Measurements from ENCODE around the gene SV2A.

GRCh38 chr1:149899460-149900284 lies 18.0 kb downstream of the SV2A start, which contains the start of gene BOLA1:
- TF ChIP-seq, protein P1, sequence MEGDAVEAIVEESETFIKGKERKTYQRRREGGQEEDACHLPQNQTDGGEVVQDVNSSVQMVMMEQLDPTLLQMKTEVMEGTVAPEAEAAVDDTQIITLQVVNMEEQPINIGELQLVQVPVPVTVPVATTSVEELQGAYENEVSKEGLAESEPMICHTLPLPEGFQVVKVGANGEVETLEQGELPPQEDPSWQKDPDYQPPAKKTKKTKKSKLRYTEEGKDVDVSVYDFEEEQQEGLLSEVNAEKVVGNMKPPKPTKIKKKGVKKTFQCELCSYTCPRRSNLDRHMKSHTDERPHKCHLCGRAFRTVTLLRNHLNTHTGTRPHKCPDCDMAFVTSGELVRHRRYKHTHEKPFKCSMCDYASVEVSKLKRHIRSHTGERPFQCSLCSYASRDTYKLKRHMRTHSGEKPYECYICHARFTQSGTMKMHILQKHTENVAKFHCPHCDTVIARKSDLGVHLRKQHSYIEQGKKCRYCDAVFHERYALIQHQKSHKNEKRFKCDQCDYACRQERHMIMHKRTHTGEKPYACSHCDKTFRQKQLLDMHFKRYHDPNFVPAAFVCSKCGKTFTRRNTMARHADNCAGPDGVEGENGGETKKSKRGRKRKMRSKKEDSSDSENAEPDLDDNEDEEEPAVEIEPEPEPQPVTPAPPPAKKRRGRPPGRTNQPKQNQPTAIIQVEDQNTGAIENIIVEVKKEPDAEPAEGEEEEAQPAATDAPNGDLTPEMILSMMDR (IDR thresholded peaks at IDR 0.05; ENCODE audit: low read depth, low read length): no peak
- TF ChIP-seq EZH2phosphoT487 (IDR thresholded peaks at IDR 0.05; ENCODE audit: low read depth): no peak
